Measurements from ENCODE around the gene SFXN3. TPM values are rescaled to one million over a fixed set of nuclear protein-coding genes. Genes with fewer than 3 reads are reported as not detected.

Gene SFXN3
- total and polyA plus RNA-seq, 10 of the 15 experiments (the other 5 are each of a cell fraction or from before 2014, with no cell fraction given), result 0.05 to 11.3 (median 1.2) TPM

DNA sequence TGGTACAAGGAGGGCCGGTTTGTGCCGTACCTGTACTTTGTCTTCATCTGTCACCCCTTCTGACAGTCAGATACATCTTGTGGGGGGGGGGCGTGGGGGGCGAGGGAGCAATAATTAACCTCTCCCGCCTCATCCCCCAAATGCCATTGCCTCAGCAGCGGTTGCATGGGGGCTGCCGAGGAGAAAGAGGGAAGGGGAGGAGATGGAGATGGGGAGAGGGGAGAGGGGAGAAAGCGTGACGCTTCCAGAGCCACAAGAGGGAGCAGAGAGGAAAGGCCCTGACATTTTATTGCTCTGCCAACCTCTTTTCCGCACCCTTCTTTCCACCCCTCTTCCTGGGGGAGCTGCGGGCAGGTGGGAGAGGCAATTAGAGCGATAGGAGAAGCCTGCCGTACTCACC lies 42.6 kb downstream of the SFXN3 start:
- WGBS (ENCODE audit: insufficient coverage, insufficient replicate concordance, low lambda C conversion rate, missing lambda C conversion rate), result 5% methylated on average over 11 of the region's 13 CpGs
- in situ Hi-C loops (cut with MboI), result no loop called here
- BruUV-seq (replicated peaks), result no TSS peak

More for the DNA sequence above, 42.6 kb downstream of the SFXN3 start:
- Histone ChIP-seq H3K4me1 (ENCODE audit: control insufficient read depth, insufficient read depth, low read length) (peaks cover 15% of the 10 kb centered on the region), H4K20me1 (ENCODE audit: control insufficient read depth, insufficient read depth) (no peaks in the 10 kb centered on the region), H3K27ac (ENCODE audit: control insufficient read depth, insufficient read depth) (no peak overlapping the region), H3K27me3 (replicated peaks in 1 of 2; ENCODE audit: control insufficient read depth in 2 of 2, insufficient read depth in 2 of 2, low read length in 1 of 2) (peaks cover 0 to 4% of the 10 kb centered on the region in 2 experiments; a peak in 3 of 4 replicates), H3K4me2 (ENCODE audit: control insufficient read depth, insufficient read depth) (no peak overlapping the region), H3K36me3 (ENCODE audit: control insufficient read depth in 2 of 2, insufficient read depth in 2 of 2, low read length in 1 of 2) (no peaks in the 10 kb centered on the region), H3K4me3 (no peak overlapping the region), H2AFZ (ENCODE audit: control insufficient read depth, low read depth, low read length) (no peak overlapping the region), H3K79me2 (ENCODE audit: control insufficient read depth, insufficient read depth, low read length) (no peaks in the 10 kb centered on the region), H3K9ac (ENCODE audit: control insufficient read depth, insufficient read depth, low read length) (no peak overlapping the region), H3K9me3 (replicated peaks; ENCODE audit: control insufficient read depth, insufficient read depth, low read length) (no peaks in the 10 kb centered on the region)
- TF ChIP-seq SKIL (IDR thresholded peaks at IDR 0.05; ENCODE audit: low read depth, poor library complexity, severe bottlenecking), result no peak
- TF ChIP-seq SREBF1 (IDR thresholded peaks at IDR 0.05; ENCODE audit: low read length), result no peak
- no peak for TF ChIP-seq PML (IDR thresholded peaks at IDR 0.05; ENCODE audit: low read length)
- no peak for TF ChIP-seq BCL3 (IDR thresholded peaks at IDR 0.05; ENCODE audit: borderline replicate concordance, insufficient read depth, low read depth, low read length, poor library complexity, severe bottlenecking)
- no peak for TF ChIP-seq MEF2B (IDR thresholded peaks at IDR 0.05; ENCODE audit: partially characterized antibody, poor library complexity, severe bottlenecking)
- TF ChIP-seq BACH1 (IDR thresholded peaks at IDR 0.05; ENCODE audit: borderline replicate concordance), result no peak
- TF ChIP-seq ELK1 (IDR thresholded peaks at IDR 0.05; ENCODE audit: low read depth, low read length), result no peak
- TF ChIP-seq, protein P1, sequence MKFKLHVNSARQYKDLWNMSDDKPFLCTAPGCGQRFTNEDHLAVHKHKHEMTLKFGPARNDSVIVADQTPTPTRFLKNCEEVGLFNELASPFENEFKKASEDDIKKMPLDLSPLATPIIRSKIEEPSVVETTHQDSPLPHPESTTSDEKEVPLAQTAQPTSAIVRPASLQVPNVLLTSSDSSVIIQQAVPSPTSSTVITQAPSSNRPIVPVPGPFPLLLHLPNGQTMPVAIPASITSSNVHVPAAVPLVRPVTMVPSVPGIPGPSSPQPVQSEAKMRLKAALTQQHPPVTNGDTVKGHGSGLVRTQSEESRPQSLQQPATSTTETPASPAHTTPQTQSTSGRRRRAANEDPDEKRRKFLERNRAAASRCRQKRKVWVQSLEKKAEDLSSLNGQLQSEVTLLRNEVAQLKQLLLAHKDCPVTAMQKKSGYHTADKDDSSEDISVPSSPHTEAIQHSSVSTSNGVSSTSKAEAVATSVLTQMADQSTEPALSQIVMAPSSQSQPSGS (IDR thresholded peaks at IDR 0.05; ENCODE audit: low read length), result no peak
- no peak for TF ChIP-seq NFXL1 (IDR thresholded peaks at IDR 0.05; ENCODE audit: borderline replicate concordance)
- ChIA-PET SMC1A (ENCODE audit: uncharacterized antibody, unreplicated experiment) (interaction anchor here (1.7 to 1.9 kb wide), 2 partner anchors 22 to 31 kb away, joined by 5 to 7 read pairs; no protein-coding TSS in a partner anchor), POLR2A (no interaction called here), RAD21 (ENCODE audit: unreplicated experiment) (interaction anchor here (1.7 kb wide), 1 partner anchor 69 kb away, joined by 4 read pairs; no protein-coding TSS in a partner anchor), CTCF (interaction anchor here (1.1 to 3.2 kb wide), 3 partner anchors 15 to 22 kb away, joined by 5 to 17 read pairs (median 9); no protein-coding TSS in a partner anchor)
- intact Hi-C loops (cut with micrococcal nuclease; ENCODE audit: unreplicated experiment), result no loop called here
- ATAC-seq (no peak), FAIRE-seq (no peak), DNase-seq (ENCODE audit: low read depth, low spot score) (no peak)
